NT2/D1 (cell line): ENCODE results near the gene DSG3.

ENCODE experiments used
- DNase-seq: peaks from one replicate; pipeline ENCODE4 v3.0.0-alpha.2; 2011; ENCODE audit warnings: low read depth, low spot score
- H3K27me3 ChIP-seq: 2 replicates; pipeline ENCODE4 v1.6.0; 2011; ENCODE audit warnings: mild to moderate bottlenecking; ENCODE audit not compliant: insufficient read length, insufficient read depth
- H3K36me3 ChIP-seq: 2 replicates; pipeline ENCODE4 v1.6.1; 2011; ENCODE audit warnings: mild to moderate bottlenecking, low read length, mixed read lengths; ENCODE audit not compliant: insufficient read depth, insufficient read length
- H3K4me1 ChIP-seq: 2 replicates; pipeline ENCODE4 v1.5.1; 2011; ENCODE audit not compliant: insufficient read depth, insufficient read length
- H3K4me3 ChIP-seq: 2 replicates; pipeline ENCODE4 v1.5.1; 2011; ENCODE audit warnings: low read depth; ENCODE audit not compliant: insufficient read length
- H3K9ac ChIP-seq: 2 replicates; pipeline ENCODE4 v1.6.0; 2011; ENCODE audit warnings: low read depth; ENCODE audit not compliant: insufficient read length
- H3K9me3 ChIP-seq: 2 replicates; pipeline ENCODE4 v1.5.1; 2011; ENCODE audit warnings: mild to moderate bottlenecking, low read length; ENCODE audit not compliant: insufficient read depth
- SUZ12 ChIP-seq: IDR thresholded peaks from 2 replicates; pipeline ENCODE4 v1.6.1; 2011; ENCODE audit not compliant: insufficient read length, insufficient read depth; ENCODE audit errors: extremely low read depth
- YY1 ChIP-seq: IDR thresholded peaks from 2 replicates; pipeline ENCODE4 v1.6.1; 2011; ENCODE audit not compliant: insufficient read length, insufficient read depth
- ZNF274 ChIP-seq: IDR thresholded peaks from 2 replicates; pipeline ENCODE4 v1.6.1; 2011; ENCODE audit warnings: mild to moderate bottlenecking, low read depth, low read length

The DSG3 gene

DNA sequence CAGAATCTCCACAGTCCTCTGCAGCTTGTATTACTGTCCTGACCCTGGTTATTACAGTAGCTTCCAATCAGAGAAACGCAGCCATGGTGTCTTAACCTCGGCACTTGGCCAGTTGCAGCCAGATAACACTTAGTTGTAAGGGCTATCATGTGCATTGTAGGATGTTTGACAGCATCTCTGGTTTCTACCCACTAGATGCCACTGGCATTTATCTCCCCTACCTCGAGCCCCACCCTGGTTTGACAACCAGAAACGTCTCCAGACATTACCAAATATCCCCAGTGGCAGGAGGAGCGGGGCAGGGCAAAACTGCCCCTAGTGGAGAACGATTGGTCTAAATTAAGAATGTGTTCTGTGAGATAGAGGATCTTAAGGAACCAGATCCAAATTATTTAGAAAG, 63.6 kb downstream of the DSG3 start:
- H3K4me3 ChIP-seq, result no peak overlapping the region
- peaks cover 3% of the 10 kb centered on the region for H3K4me1 ChIP-seq
- H3K27me3 ChIP-seq, result no peaks in the 10 kb centered on the region
- no peaks in the 10 kb centered on the region for H3K36me3 ChIP-seq
- no peak overlapping the region for H3K9ac ChIP-seq
- TF ChIP-seq YY1, result no peak
- TF ChIP-seq SUZ12, result no peak
- TF ChIP-seq ZNF274, result no peak
- no peaks in the 10 kb centered on the region; the same call in 1 of the 2 replicates for H3K9me3 ChIP-seq
- DNase-seq, result no peak

DNA sequence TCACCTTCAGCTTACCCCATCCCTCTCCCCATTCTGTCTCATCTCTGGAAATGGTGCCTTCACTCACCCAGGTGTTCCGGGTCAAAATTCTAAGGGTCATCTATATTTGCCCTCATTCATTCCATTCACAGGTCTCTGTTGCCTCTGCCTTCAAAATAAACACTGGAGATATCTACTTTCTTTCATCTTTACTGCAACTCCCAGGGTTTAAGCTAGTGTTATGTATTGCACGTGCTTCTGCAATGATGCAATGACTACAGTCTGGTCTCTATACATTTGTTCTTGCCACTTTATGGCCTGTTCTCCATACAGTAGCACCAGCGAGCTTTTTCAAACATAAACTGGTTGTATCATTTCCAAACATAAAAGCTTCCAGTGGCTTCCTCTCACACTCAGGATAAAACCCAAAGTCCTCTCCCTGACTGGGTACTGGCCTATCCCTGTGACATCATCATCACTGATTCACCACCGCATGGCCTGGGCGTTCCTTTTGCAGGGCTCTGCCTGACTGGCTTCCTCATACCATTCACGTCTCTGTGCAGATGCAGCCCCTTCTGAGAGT, 64.7 kb downstream of the DSG3 start:
- H3K4me3 ChIP-seq, result no peak overlapping the region
- TF ChIP-seq SUZ12 (no peak), ZNF274 (no peak), YY1 (no peak)
- no peak for DNase-seq

DNA sequence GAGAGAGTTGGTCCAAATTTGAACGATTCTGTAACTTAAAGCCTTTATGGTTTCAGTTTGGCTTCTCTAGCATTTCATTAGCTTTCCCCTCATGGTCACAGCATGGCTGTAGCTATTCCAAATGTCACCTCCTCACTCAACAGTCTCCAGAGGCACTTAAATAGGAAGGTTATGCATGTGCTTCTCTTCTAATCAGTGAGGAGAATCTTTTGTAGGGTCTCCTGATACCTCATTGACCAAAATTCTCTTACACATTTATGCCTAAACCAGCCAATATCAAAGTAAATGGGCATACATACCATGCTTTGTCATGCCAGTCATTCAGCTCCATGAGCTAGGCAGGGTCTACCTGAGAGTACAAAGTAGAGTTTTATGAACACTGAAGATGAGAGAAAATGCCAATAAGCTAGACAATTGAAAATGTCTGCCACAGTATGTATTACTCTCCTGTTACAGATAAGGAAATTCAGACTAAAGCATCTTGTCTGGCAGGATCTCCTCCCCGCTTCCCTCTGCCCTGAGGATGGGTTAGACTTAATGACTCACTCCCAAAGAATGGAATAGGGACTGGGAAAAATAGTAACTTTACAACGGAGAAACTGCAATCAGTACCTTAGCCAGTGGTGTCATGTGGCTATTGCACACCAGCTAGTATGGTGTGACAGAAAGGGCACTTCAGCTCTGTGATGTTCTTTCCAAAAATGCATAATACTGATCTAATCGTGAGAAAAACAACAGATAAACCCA, 65.8 kb downstream of the DSG3 start:
- H3K4me3 ChIP-seq, result no peak overlapping the region
- TF ChIP-seq YY1 (no peak), ZNF274 (no peak), SUZ12 (no peak)
- no peaks in the 10 kb centered on the region for H3K27me3 ChIP-seq
- H3K36me3 ChIP-seq, result peaks cover 4% of the 10 kb centered on the region
- H3K9me3 ChIP-seq, result no peaks in the 10 kb centered on the region
- no peak overlapping the region for H3K9ac ChIP-seq
- peaks cover 3% of the 10 kb centered on the region for H3K4me1 ChIP-seq
- DNase-seq, result no peak

More for the DNA sequence above, 64.7 kb downstream of the DSG3 start:
- Histone ChIP-seq H3K36me3 (peaks cover under 1% of the 10 kb centered on the region), H3K4me1 (peaks cover 3% of the 10 kb centered on the region), H3K9me3 (no peaks in the 10 kb centered on the region), H3K9ac (no peak overlapping the region), H3K27me3 (no peaks in the 10 kb centered on the region)

DNA sequence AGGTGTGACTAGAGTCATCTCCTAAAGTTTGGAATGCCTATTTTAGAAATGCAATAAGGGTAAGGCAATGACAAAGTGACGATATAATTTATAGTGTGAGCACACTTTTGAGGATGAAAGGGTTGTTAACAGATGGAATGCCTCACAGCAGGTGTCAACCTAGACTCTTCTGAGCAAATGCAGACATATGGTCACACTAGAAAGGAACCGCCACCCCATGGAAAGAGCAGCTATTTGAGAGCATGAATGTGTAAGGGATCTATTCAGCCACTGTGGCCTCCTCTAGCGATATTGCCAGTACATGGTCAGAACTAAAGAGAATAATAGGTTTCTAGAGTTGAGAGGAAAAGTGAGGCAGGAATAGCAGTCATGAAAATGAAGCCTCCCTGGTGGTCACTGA, 68.9 kb downstream of the DSG3 start:
- Histone ChIP-seq H3K9ac (no peak overlapping the region), H3K4me1 (peaks cover 3% of the 10 kb centered on the region), H3K36me3 (peaks cover 25% of the 10 kb centered on the region), H3K4me3 (no peak overlapping the region), H3K27me3 (no peaks in the 10 kb centered on the region), H3K9me3 (no peaks in the 10 kb centered on the region)
- no peak for TF ChIP-seq SUZ12
- TF ChIP-seq YY1, result no peak
- no peak for TF ChIP-seq ZNF274
- DNase-seq, result no peak

DNA sequence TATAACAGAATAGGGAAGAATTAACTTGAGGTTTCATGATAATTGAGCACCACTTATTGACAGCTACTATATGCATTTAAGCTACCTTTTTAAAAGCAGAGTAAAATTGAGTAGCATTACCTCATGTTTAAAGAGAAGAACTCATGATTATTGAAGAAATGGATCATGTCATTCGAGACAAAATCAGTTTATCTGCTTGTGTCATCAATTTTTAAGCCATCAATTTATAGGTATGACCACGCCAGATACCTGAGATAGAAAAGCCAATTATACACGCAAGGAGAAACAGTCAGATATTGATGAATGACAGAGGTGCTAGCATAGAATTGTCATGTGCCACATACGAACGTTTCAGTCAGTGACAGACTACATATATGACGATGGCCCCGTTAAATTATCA, 78.8 kb downstream of the DSG3 start:
- no peak for DNase-seq
- Histone ChIP-seq H3K4me1 (no peaks in the 10 kb centered on the region), H3K4me3 (no peak overlapping the region), H3K27me3 (no peaks in the 10 kb centered on the region), H3K36me3 (peaks cover 72% of the 10 kb centered on the region), H3K9ac (no peak overlapping the region), H3K9me3 (no peaks in the 10 kb centered on the region)
- TF ChIP-seq YY1, result no peak
